ENCODE measurements around the gene SMIM35. TPM values are rescaled to one million over a fixed set of nuclear protein-coding genes. Genes with fewer than 3 reads are reported as not detected.
A peak's percentile ranks its signal among the peaks of the same experiment; 100 is the strongest.

Gene SMIM35
- total and polyA plus RNA-seq, 2 donors (not counting 1 experiment from before 2014, with no cell fraction given): not detected

GRCh38 chr11:118002541-118003423 is 84.0 kb downstream of the SMIM35 start:
- no peaks in the 10 kb centered on the region for H3K27me3 ChIP-seq (ENCODE audit: control insufficient read depth, insufficient read depth, low read length)
- no peaks in the 10 kb centered on the region for H3K79me2 ChIP-seq (ENCODE audit: control insufficient read depth, insufficient read depth, low read length)
- no peak overlapping the region for H3K4me2 ChIP-seq (ENCODE audit: extremely low read depth, insufficient read depth, low read length)
- H3K9ac ChIP-seq (ENCODE audit: insufficient read depth, low read length): no peak overlapping the region
- no peaks in the 10 kb centered on the region for H3K9me3 ChIP-seq (ENCODE audit: control insufficient read depth, insufficient read depth, low read depth, low read length)
- no peaks in the 10 kb centered on the region for H4K20me1 ChIP-seq (ENCODE audit: control insufficient read depth, extremely low read depth, insufficient read depth, low read length)
- H3K36me3 ChIP-seq (ENCODE audit: control insufficient read depth, insufficient read depth, low read length): no peaks in the 10 kb centered on the region
- H2AFZ ChIP-seq (ENCODE audit: low read length): no peak overlapping the region
- peak in 1 of 2 donors; percentile 22 for DNase-seq (ENCODE audit: low read depth in 2 of 2)
- H3K4me3 ChIP-seq (replicated peaks in 1 of 4; ENCODE audit: control extremely low read depth in 1 of 4, insufficient read depth in 1 of 4, low read depth in 3 of 4, low read length in 4 of 4): no peak overlapping the region
- no peaks in the 10 kb centered on the region for H3K4me1 ChIP-seq (ENCODE audit: control insufficient read depth, extremely low read depth, insufficient read depth, low read length)
- H3K27ac ChIP-seq (ENCODE audit: insufficient read depth, low read length): no peak overlapping the region
- no peak for TF ChIP-seq EZH2 (IDR thresholded peaks at IDR 0.05; ENCODE audit: low read length, missing control alignments)
- TF ChIP-seq, protein P1, sequence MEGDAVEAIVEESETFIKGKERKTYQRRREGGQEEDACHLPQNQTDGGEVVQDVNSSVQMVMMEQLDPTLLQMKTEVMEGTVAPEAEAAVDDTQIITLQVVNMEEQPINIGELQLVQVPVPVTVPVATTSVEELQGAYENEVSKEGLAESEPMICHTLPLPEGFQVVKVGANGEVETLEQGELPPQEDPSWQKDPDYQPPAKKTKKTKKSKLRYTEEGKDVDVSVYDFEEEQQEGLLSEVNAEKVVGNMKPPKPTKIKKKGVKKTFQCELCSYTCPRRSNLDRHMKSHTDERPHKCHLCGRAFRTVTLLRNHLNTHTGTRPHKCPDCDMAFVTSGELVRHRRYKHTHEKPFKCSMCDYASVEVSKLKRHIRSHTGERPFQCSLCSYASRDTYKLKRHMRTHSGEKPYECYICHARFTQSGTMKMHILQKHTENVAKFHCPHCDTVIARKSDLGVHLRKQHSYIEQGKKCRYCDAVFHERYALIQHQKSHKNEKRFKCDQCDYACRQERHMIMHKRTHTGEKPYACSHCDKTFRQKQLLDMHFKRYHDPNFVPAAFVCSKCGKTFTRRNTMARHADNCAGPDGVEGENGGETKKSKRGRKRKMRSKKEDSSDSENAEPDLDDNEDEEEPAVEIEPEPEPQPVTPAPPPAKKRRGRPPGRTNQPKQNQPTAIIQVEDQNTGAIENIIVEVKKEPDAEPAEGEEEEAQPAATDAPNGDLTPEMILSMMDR (conservative IDR thresholded peaks at IDR 0.05 in 1 of 2, IDR thresholded peaks at IDR 0.05 in 1 of 2; ENCODE audit: low read depth in 1 of 2, low read length in 2 of 2): no peak

DNA sequence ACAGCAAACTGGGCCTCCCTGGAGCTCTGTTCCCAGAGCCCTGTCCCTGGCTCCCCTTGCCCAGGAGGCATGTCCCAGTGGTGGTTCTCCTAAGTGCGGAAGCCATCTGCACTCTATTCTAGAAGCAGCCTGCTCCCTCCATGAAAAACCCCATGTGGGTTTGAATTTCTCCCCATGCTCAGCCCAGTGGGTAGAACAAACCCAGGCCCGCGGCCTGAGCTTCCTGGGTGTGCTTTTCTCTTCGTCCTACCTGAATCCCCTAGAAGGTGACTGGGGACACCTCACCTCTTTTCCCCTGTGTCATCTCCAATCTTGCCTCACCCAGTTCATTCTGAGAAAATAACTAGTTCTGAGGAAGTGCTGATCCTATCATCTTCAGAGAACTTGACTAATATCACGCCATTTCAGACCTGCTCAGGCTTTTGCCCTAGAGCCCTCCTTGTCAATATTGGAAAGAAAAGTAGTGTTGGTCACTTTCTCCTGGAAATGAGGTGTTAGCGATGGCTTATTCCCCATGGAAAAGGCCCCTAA is 84.7 kb downstream of the SMIM35 start:
- H3K4me2 ChIP-seq (ENCODE audit: extremely low read depth, insufficient read depth, low read length): no peak overlapping the region
- H3K4me3 ChIP-seq (replicated peaks in 1 of 4; ENCODE audit: control extremely low read depth in 1 of 4, insufficient read depth in 1 of 4, low read depth in 3 of 4, low read length in 4 of 4): no peak overlapping the region
- no peak overlapping the region for H3K9ac ChIP-seq (ENCODE audit: insufficient read depth, low read length)
- H2AFZ ChIP-seq (ENCODE audit: low read length): no peak overlapping the region
- H3K79me2 ChIP-seq (ENCODE audit: control insufficient read depth, insufficient read depth, low read length): no peaks in the 10 kb centered on the region
- H3K9me3 ChIP-seq (ENCODE audit: control insufficient read depth, insufficient read depth, low read depth, low read length): no peaks in the 10 kb centered on the region
- TF ChIP-seq, protein P1 (conservative IDR thresholded peaks at IDR 0.05 in 1 of 2, IDR thresholded peaks at IDR 0.05 in 1 of 2; ENCODE audit: low read depth in 1 of 2, low read length in 2 of 2): no peak
- no peak for TF ChIP-seq EZH2 (IDR thresholded peaks at IDR 0.05; ENCODE audit: low read length, missing control alignments)
- H3K36me3 ChIP-seq (ENCODE audit: control insufficient read depth, insufficient read depth, low read length): no peaks in the 10 kb centered on the region
- no peak for DNase-seq (ENCODE audit: low read depth in 2 of 2)
- H3K27me3 ChIP-seq (ENCODE audit: control insufficient read depth, insufficient read depth, low read length): no peaks in the 10 kb centered on the region
- no peaks in the 10 kb centered on the region for H3K4me1 ChIP-seq (ENCODE audit: control insufficient read depth, extremely low read depth, insufficient read depth, low read length)
- no peaks in the 10 kb centered on the region for H4K20me1 ChIP-seq (ENCODE audit: control insufficient read depth, extremely low read depth, insufficient read depth, low read length)
- H3K27ac ChIP-seq (ENCODE audit: insufficient read depth, low read length): no peak overlapping the region

DNA sequence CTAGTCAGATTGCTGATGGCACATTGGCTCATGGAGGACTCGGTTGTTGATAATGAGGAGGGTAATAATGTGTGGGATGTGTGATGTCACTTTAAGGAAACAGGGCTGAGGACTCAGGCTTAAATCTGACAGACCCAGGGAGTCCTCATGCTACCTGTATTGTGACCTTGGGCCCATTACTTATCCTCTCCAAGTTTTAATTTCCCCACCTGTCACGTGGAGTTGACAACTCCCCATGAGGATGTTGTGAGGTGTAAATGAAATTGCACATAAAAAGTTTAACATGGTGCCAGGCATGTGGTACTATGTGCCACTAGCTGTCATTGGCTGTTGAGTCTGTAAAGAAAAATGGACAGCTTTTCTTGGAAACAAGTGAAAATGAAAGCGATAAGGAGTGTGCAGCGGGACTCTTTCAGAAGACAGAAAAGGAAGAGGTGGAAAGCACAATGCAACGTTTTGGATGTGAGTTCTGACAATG is 85.2 kb downstream of the SMIM35 start:
- Histone ChIP-seq H3K36me3 (ENCODE audit: control insufficient read depth, insufficient read depth, low read length) (no peaks in the 10 kb centered on the region), H3K79me2 (ENCODE audit: control insufficient read depth, insufficient read depth, low read length) (no peaks in the 10 kb centered on the region), H3K4me1 (ENCODE audit: control insufficient read depth, extremely low read depth, insufficient read depth, low read length) (no peaks in the 10 kb centered on the region), H3K27me3 (ENCODE audit: control insufficient read depth, insufficient read depth, low read length) (no peaks in the 10 kb centered on the region), H3K9me3 (ENCODE audit: control insufficient read depth, insufficient read depth, low read depth, low read length) (no peaks in the 10 kb centered on the region), H4K20me1 (ENCODE audit: control insufficient read depth, extremely low read depth, insufficient read depth, low read length) (no peaks in the 10 kb centered on the region), H3K4me2 (ENCODE audit: extremely low read depth, insufficient read depth, low read length) (no peak overlapping the region), H3K4me3 (replicated peaks in 1 of 4; ENCODE audit: control extremely low read depth in 1 of 4, insufficient read depth in 1 of 4, low read depth in 3 of 4, low read length in 4 of 4) (no peak overlapping the region), H3K27ac (ENCODE audit: insufficient read depth, low read length) (no peak overlapping the region), H3K9ac (ENCODE audit: insufficient read depth, low read length) (no peak overlapping the region), H2AFZ (ENCODE audit: low read length) (no peak overlapping the region)
- no peak for DNase-seq (ENCODE audit: low read depth in 2 of 2)
- TF ChIP-seq EZH2 (IDR thresholded peaks at IDR 0.05; ENCODE audit: low read length, missing control alignments): no peak
- TF ChIP-seq, protein P1 (conservative IDR thresholded peaks at IDR 0.05 in 1 of 2, IDR thresholded peaks at IDR 0.05 in 1 of 2; ENCODE audit: low read depth in 1 of 2, low read length in 2 of 2): no peak
